Fibroblast of lung (primary cell): Measurements from ENCODE around the gene COX18. TPM values are rescaled to one million over a fixed set of nuclear protein-coding genes. Genes with fewer than 3 reads are reported as not detected.

Experiments
- DNase-seq, 2 donors: peaks; one replicate each; pipeline versions ENCODE4 v3.0.0 to v3.0.0-alpha.2; 2010; ENCODE audit warnings: low read depth in 2 of 2
- H2AFZ ChIP-seq: 2 replicates; pipeline ENCODE4 v1.5.1; 2012; ENCODE audit warnings: low read length, control low read depth, inconsistent platforms
- H3K27ac ChIP-seq: 2 replicates; pipeline ENCODE4 v1.5.1; 2011; ENCODE audit warnings: low read length, control low read depth; ENCODE audit not compliant: insufficient read depth
- H3K27me3 ChIP-seq: 2 replicates; pipeline ENCODE4 v1.5.1; 2011; ENCODE audit warnings: mild to moderate bottlenecking, low read length; ENCODE audit not compliant: control insufficient read depth, insufficient read depth
- H3K36me3 ChIP-seq: 2 replicates; pipeline ENCODE4 v1.5.1; 2011; ENCODE audit warnings: low read length; ENCODE audit not compliant: control insufficient read depth, insufficient read depth
- H3K4me1 ChIP-seq: 2 replicates; pipeline ENCODE4 v1.5.1; 2011; ENCODE audit warnings: low read length; ENCODE audit not compliant: control insufficient read depth, insufficient read depth; ENCODE audit errors: extremely low read depth
- H3K4me2 ChIP-seq: 2 replicates; pipeline ENCODE4 v1.5.1; 2011; ENCODE audit warnings: low read length, control low read depth; ENCODE audit not compliant: insufficient read depth; ENCODE audit errors: extremely low read depth
- H3K4me3 ChIP-seq, 4 experiments: fragments of 200-600 bp in 1 of 4; sonication (generic) in 1 of 4; replicated peaks in 1 of 4; 2 replicates each; pipeline ENCODE4 v1.5.1; 2011 to 2016; ENCODE audit warnings: low read length in 4 of 4, low read depth in 3 of 4, mild to moderate bottlenecking in 3 of 4, control low read depth in 2 of 4, inconsistent platforms in 1 of 4, mixed read lengths in 1 of 4; ENCODE audit not compliant: insufficient read depth in 1 of 4; ENCODE audit errors: control extremely low read depth in 1 of 4
- H3K79me2 ChIP-seq: 2 replicates; pipeline ENCODE4 v1.5.1; 2012; ENCODE audit warnings: mild to moderate bottlenecking, low read length, inconsistent platforms; ENCODE audit not compliant: control insufficient read depth, insufficient read depth
- H3K9ac ChIP-seq: 2 replicates; pipeline ENCODE4 v1.5.1; 2011; ENCODE audit warnings: mild to moderate bottlenecking, low read length, control low read depth; ENCODE audit not compliant: insufficient read depth
- H3K9me3 ChIP-seq: 2 replicates; pipeline ENCODE4 v1.5.1; 2012; ENCODE audit warnings: low read depth, low read length; ENCODE audit not compliant: control insufficient read depth, insufficient read depth
- H4K20me1 ChIP-seq: 2 replicates; pipeline ENCODE4 v1.5.1; 2011; ENCODE audit warnings: low read length; ENCODE audit not compliant: control insufficient read depth, insufficient read depth; ENCODE audit errors: extremely low read depth
- CTCF ChIP-seq, 2 donors: IDR thresholded peaks in 1 of 2; conservative IDR thresholded peaks in 1 of 2; 1 replicate in 1 of 2; 2 replicates in 1 of 2; pipeline ENCODE4 v1.5.1; 2011 to 2012; ENCODE audit warnings: low read length in 2 of 2, control low read depth in 1 of 2, inconsistent platforms in 1 of 2, low read depth in 1 of 2, mild to moderate bottlenecking in 1 of 2
- EZH2 ChIP-seq: IDR thresholded peaks from 2 replicates; pipeline ENCODE4 v1.5.1; 2012; ENCODE audit warnings: low read length, control low read depth, mild to moderate bottlenecking; ENCODE audit errors: missing control alignments
- polyA plus RNA-seq, 2 donors: library from polyadenylated mRNA; depleted of rRNA in 1 of 2; stranded (reverse) in 1 of 2; unstranded in 1 of 2; fragments of >200 nt; gene quantifications; 2 replicates each; pipeline ENCODE4 v1.2.1, GENCODE V29; 2011 to 2012; ENCODE audit warnings: missing spikeins in 1 of 2
- total RNA-seq: library from RNA; depleted of rRNA; stranded (reverse); fragments of >200 nt; gene quantifications from 2 replicates; pipeline ENCODE4 v1.2.1, GENCODE V29; 2014

COX18 gene
- total and polyA plus RNA-seq, 2 donors (not counting 1 experiment from before 2014, with no cell fraction given): 15.8 to 27.9 TPM

GRCh38 chr4:73053076-73053475, 16.4 kb downstream of the COX18 start:
- TF ChIP-seq EZH2 (no peak), CTCF (conservative IDR thresholded peaks at IDR 0.05 in 1 of 2, IDR thresholded peaks at IDR 0.05 in 1 of 2; ENCODE audit: low read depth in 1 of 2, low read length in 2 of 2) (no peak)
- no peak overlapping the region for H3K27ac ChIP-seq
- H3K4me3 ChIP-seq: no peak overlapping the region
- H4K20me1 ChIP-seq: no peaks in the 10 kb centered on the region
- H3K9me3 ChIP-seq: no peaks in the 10 kb centered on the region
- H3K4me1 ChIP-seq: no peaks in the 10 kb centered on the region
- no peaks in the 10 kb centered on the region for H3K79me2 ChIP-seq
- H2AFZ ChIP-seq: no peak overlapping the region
- H3K4me2 ChIP-seq: no peak overlapping the region
- H3K27me3 ChIP-seq: no peaks in the 10 kb centered on the region
- H3K36me3 ChIP-seq: peaks cover 2% of the 10 kb centered on the region
- no peak overlapping the region for H3K9ac ChIP-seq
- DNase-seq: peak; percentile 21 to 47

GRCh38 chr4:73051625-73052024, 17.9 kb downstream of the COX18 start:
- Histone ChIP-seq H3K4me2 (no peak overlapping the region), H3K27me3 (no peaks in the 10 kb centered on the region), H3K27ac (no peak overlapping the region), H3K36me3 (no peaks in the 10 kb centered on the region), H3K9me3 (no peaks in the 10 kb centered on the region), H3K4me3 (no peak overlapping the region), H3K4me1 (no peaks in the 10 kb centered on the region), H3K79me2 (no peaks in the 10 kb centered on the region), H3K9ac (no peak overlapping the region), H4K20me1 (no peaks in the 10 kb centered on the region), H2AFZ (no peak overlapping the region)
- no peak for TF ChIP-seq CTCF (conservative IDR thresholded peaks at IDR 0.05 in 1 of 2, IDR thresholded peaks at IDR 0.05 in 1 of 2; ENCODE audit: low read depth in 1 of 2, low read length in 2 of 2)
- TF ChIP-seq EZH2: no peak
- DNase-seq: no peak

- H3K4me3 ChIP-seq: no peak overlapping the region
- H3K27ac ChIP-seq: no peak overlapping the region
- H4K20me1 ChIP-seq: no peaks in the 10 kb centered on the region
- no peak overlapping the region for H3K9ac ChIP-seq
- H3K4me2 ChIP-seq: no peak overlapping the region
- H2AFZ ChIP-seq: no peak overlapping the region
- H3K36me3 ChIP-seq: no peaks in the 10 kb centered on the region
- no peaks in the 10 kb centered on the region for H3K79me2 ChIP-seq
- no peaks in the 10 kb centered on the region for H3K27me3 ChIP-seq
- TF ChIP-seq EZH2 (no peak), CTCF (conservative IDR thresholded peaks at IDR 0.05 in 1 of 2, IDR thresholded peaks at IDR 0.05 in 1 of 2; ENCODE audit: low read depth in 1 of 2, low read length in 2 of 2) (no peak)
- no peak for DNase-seq
- H3K4me1 ChIP-seq: no peaks in the 10 kb centered on the region
- no peaks in the 10 kb centered on the region for H3K9me3 ChIP-seq
These were observed 23.6 kb downstream of the COX18 start for GRCh38 chr4:73045879-73046278.
